HCT116 (cell line): ENCODE results near the gene RAB8B. TPM values are rescaled to one million over a fixed set of nuclear protein-coding genes. Genes with fewer than 3 reads are reported as not detected.

Experiments
- ATAC-seq: fragments of 200-7000 bp; cut with Tn5 transposase; 2 replicates; pipeline ENCODE4 v1.9.1; 2020; ENCODE audit warnings: mild to moderate bottlenecking, moderate library complexity
- BruUV-seq: library from RNA; stranded (reverse); fragments of 400-500 nt; replicated peaks from 2 replicates; lab custom pipeline; 2021; lab: Mats Ljungman, UMichigan
- CTCF ChIA-PET: fragments of 300-600 bp; sonication (Branson Sonifier 250); formaldehyde crosslinking; loops from one replicate; lab custom pipeline; 2021; ENCODE audit warnings: antibody characterized with exemption; lab: Charles Lee
- POLR2A ChIA-PET: fragments of 300-600, 350-600 bp; sonication (Branson Sonifier 250); formaldehyde crosslinking; loops from one replicate; lab custom pipeline; 2021; ENCODE audit warnings: antibody characterized with exemption; lab: Charles Lee
- RAD21 ChIA-PET, 2 experiments: fragments of 300-600 bp; sonication (Branson Sonifier 250); formaldehyde crosslinking; loops; one replicate each; lab custom pipeline; 2023; ENCODE audit warnings: low total read pairs in 2 of 2; ENCODE audit not compliant: uncharacterized antibody in 2 of 2, unreplicated experiment in 2 of 2, low non-redundant PET in 1 of 2; lab: Charles Lee
- DNase-seq: peaks from one replicate; pipeline ENCODE4 v3.0.0-alpha.2; 2010; ENCODE audit warnings: low read depth, low spot score
- H2AFZ ChIP-seq: fragments of 200-600 bp; shearing (Covaris generic), sonication (generic); 2 replicates; pipeline ENCODE4 v1.6.1; 2017; ENCODE audit warnings: low read depth, mixed run types, mixed read lengths, antibody characterized with exemption, low read length; ENCODE audit not compliant: poor library complexity, severe bottlenecking
- H3K27ac ChIP-seq: 2 replicates; pipeline ENCODE4 v1.5.1; 2012; ENCODE audit warnings: low read depth, low read length
- H3K27me3 ChIP-seq: fragments of 200-600 bp; sonication (generic); 2 replicates; pipeline ENCODE4 v1.6.1; 2016; ENCODE audit warnings: mixed run types, low read length, mixed read lengths; ENCODE audit not compliant: insufficient read depth
- H3K36me3 ChIP-seq, 2 experiments: fragments of 200-500 bp in 1 of 2; fragments of 200-600 bp in 1 of 2; sonication (Bioruptor generic) in 1 of 2; sonication (generic) in 1 of 2; 2 replicates each; pipeline versions ENCODE4 v1.5.1 to v1.6.1; 2014 to 2016; ENCODE audit warnings: low read length in 2 of 2, inconsistent platforms in 1 of 2, mixed read lengths in 1 of 2, mixed run types in 1 of 2; ENCODE audit not compliant: insufficient read depth in 2 of 2, control insufficient read depth in 1 of 2
- H3K4me1 ChIP-seq, 2 experiments: fragments of 200-600 bp in 1 of 2; sonication (generic) in 1 of 2; 2 replicates each; pipeline versions ENCODE4 v1.5.1 to v1.6.1; 2012 to 2017; ENCODE audit warnings: low read length in 2 of 2, inconsistent platforms in 1 of 2, mild to moderate bottlenecking in 1 of 2, mixed read lengths in 1 of 2, mixed run types in 1 of 2, moderate library complexity in 1 of 2; ENCODE audit not compliant: insufficient read depth in 2 of 2, control insufficient read depth in 1 of 2
- H3K4me2 ChIP-seq: fragments of 200-600 bp; sonication (generic); 2 replicates; pipeline ENCODE4 v1.6.1; 2017; ENCODE audit warnings: mixed run types, low read length, mixed read lengths
- H3K4me3 ChIP-seq, 2 experiments: fragments of 200-600 bp in 1 of 2; sonication (generic) in 1 of 2; replicated peaks in 1 of 2; 2 replicates each; pipeline ENCODE4 v1.5.1; 2011 to 2016; ENCODE audit warnings: low read length in 2 of 2, control low read depth in 1 of 2, low read depth in 1 of 2, mild to moderate bottlenecking in 1 of 2, mixed read lengths in 1 of 2, mixed run types in 1 of 2
- H3K79me2 ChIP-seq: fragments of 200-600 bp; sonication (generic); 2 replicates; pipeline ENCODE4 v1.6.1; 2017; ENCODE audit warnings: mild to moderate bottlenecking, mixed run types, low read length, moderate library complexity, mixed read lengths; ENCODE audit not compliant: insufficient read depth
- H3K9ac ChIP-seq: fragments of 200-600 bp; sonication (generic); 2 replicates; pipeline ENCODE4 v1.6.1; 2016; ENCODE audit warnings: low read length, mixed read lengths
- H3K9me2 ChIP-seq: fragments of 200-600 bp; sonication (generic), shearing (Covaris generic); 2 replicates; pipeline ENCODE4 v1.6.1; 2017; ENCODE audit warnings: mixed run types, mild to moderate bottlenecking, moderate library complexity; ENCODE audit not compliant: insufficient read depth
- H3K9me3 ChIP-seq, 2 experiments: fragments of 200-500 bp in 1 of 2; fragments of 200-600 bp in 1 of 2; sonication (Bioruptor generic) in 1 of 2; sonication (generic) in 1 of 2; 2 replicates each; pipeline ENCODE4 v1.6.1; 2014 to 2017; ENCODE audit warnings: low read length in 2 of 2, mixed read lengths in 2 of 2, inconsistent platforms in 1 of 2, low read depth in 1 of 2, mild to moderate bottlenecking in 1 of 2, mixed run types in 1 of 2, moderate library complexity in 1 of 2; ENCODE audit not compliant: control insufficient read depth in 1 of 2, insufficient read depth in 1 of 2
- H4K20me1 ChIP-seq: fragments of 200-600 bp; sonication (generic), shearing (Covaris generic); 2 replicates; pipeline ENCODE4 v1.6.1; 2017; ENCODE audit warnings: mixed run types, mild to moderate bottlenecking, moderate library complexity; ENCODE audit not compliant: insufficient read depth
- ATF3 ChIP-seq: IDR thresholded peaks from 2 replicates; pipeline ENCODE4 v1.6.1; 2012
- CBX3 ChIP-seq: IDR thresholded peaks from 2 replicates; pipeline ENCODE4 v1.6.1; 2012; ENCODE audit warnings: low read depth
- CEBPB ChIP-seq: IDR thresholded peaks from 2 replicates; pipeline ENCODE4 v1.6.1; 2012; ENCODE audit warnings: low read depth
- CTCF ChIP-seq, 3 experiments: fragments of 200-600 bp in 1 of 3; sonication (generic) in 1 of 3; IDR thresholded peaks in 2 of 3; conservative IDR thresholded peaks in 1 of 3; 2 replicates each; pipeline ENCODE4 v1.5.1; 2012 to 2017; ENCODE audit warnings: low read depth in 2 of 3, low read length in 2 of 3, antibody characterized with exemption in 1 of 3, borderline replicate concordance in 1 of 3, control low read depth in 1 of 3, mild to moderate bottlenecking in 1 of 3, mixed read lengths in 1 of 3, mixed run types in 1 of 3, moderate library complexity in 1 of 3; ENCODE audit not compliant: insufficient read depth in 1 of 3
- EGR1 ChIP-seq: IDR thresholded peaks from 2 replicates; pipeline ENCODE4 v1.6.1; 2012; ENCODE audit warnings: low read depth
- ELF1 ChIP-seq: IDR thresholded peaks from 2 replicates; pipeline ENCODE4 v1.6.1; 2012; ENCODE audit warnings: low read depth, borderline replicate concordance
- EZH2 ChIP-seq: fragments of 200-600 bp; sonication (generic); IDR thresholded peaks from 2 replicates; pipeline ENCODE4 v1.6.1; 2017; ENCODE audit warnings: antibody characterized with exemption, mixed run types
- FOSL1 ChIP-seq: IDR thresholded peaks from 2 replicates; pipeline ENCODE4 v1.6.1; 2012; ENCODE audit warnings: low read depth
- JUND ChIP-seq: IDR thresholded peaks from 2 replicates; pipeline ENCODE4 v1.6.1; 2012
- MAX ChIP-seq: IDR thresholded peaks from 2 replicates; pipeline ENCODE4 v1.6.1; 2012
- POLR2A ChIP-seq: IDR thresholded peaks from 2 replicates; pipeline ENCODE4 v1.7.0; 2011; ENCODE audit warnings: borderline replicate concordance; ENCODE audit not compliant: insufficient read depth, insufficient read length; ENCODE audit errors: extremely low read depth
- POLR2AphosphoS5 ChIP-seq: IDR thresholded peaks from 2 replicates; pipeline ENCODE4 v1.6.1; 2011; ENCODE audit warnings: mild to moderate bottlenecking, low read depth, low read length, moderate library complexity
- REST ChIP-seq: IDR thresholded peaks from 2 replicates; pipeline ENCODE4 v1.6.1; 2012; ENCODE audit warnings: low read depth
- SP1 ChIP-seq: IDR thresholded peaks from 2 replicates; pipeline ENCODE4 v1.6.1; 2012; ENCODE audit warnings: low read depth
- SRF ChIP-seq: IDR thresholded peaks from 2 replicates; pipeline ENCODE4 v1.6.1; 2012; ENCODE audit warnings: low read depth
- TCF7L2 ChIP-seq: IDR thresholded peaks from 2 replicates; pipeline ENCODE4 v1.7.0; 2011; ENCODE audit warnings: borderline replicate concordance, inconsistent platforms; ENCODE audit not compliant: insufficient read depth, insufficient read length; ENCODE audit errors: extremely low read depth
- YY1 ChIP-seq: IDR thresholded peaks from 2 replicates; pipeline ENCODE4 v1.6.1; 2011; ENCODE audit warnings: low read length, low read depth, moderate library complexity, mild to moderate bottlenecking; ENCODE audit not compliant: insufficient replicate concordance; ENCODE audit errors: extremely low read depth
- ZBTB33 ChIP-seq: IDR thresholded peaks from 2 replicates; pipeline ENCODE4 v1.6.1; 2011; ENCODE audit warnings: mild to moderate bottlenecking, low read length, moderate library complexity; ENCODE audit not compliant: insufficient replicate concordance; ENCODE audit errors: extremely low read depth
- ZNF274 ChIP-seq: fragments of 200-500 bp; sonication (Bioruptor generic); IDR thresholded peaks from 2 replicates; pipeline ENCODE4 v1.6.1; 2014; ENCODE audit warnings: mild to moderate bottlenecking, low read depth, low read length, inconsistent platforms
- intact Hi-C: fragments of 100-400 bp; cut with micrococcal nuclease; formaldehyde crosslinking; loops from 2 replicates; pipeline ENCODE4 v1.10.0; 2022
- total RNA-seq: library from RNA; stranded (reverse); gene quantifications from one replicate; pipeline ENCODE4 v1.2.1, GENCODE V29; 2021; ENCODE audit not compliant: unreplicated experiment

RAB8B gene
- total RNA-seq, 1 experiment from 2014 or later = 19.4 TPM

GRCh38 chr15:63260791-63261190 lies 71.4 kb downstream of the RAB8B start (continued):
- TF ChIP-seq REST = no peak

GRCh38 chr15:63261311-63261710 lies 71.9 kb downstream of the RAB8B start:
- CTCF ChIA-PET = no interaction called here
- no peak for ATAC-seq
- Histone ChIP-seq H3K9ac (no peak overlapping the region), H3K27me3 (no peaks in the 10 kb centered on the region), H3K36me3 (no peaks in the 10 kb centered on the region), H2AFZ (no peak overlapping the region), H3K4me3 (no peak overlapping the region), H3K9me2 (no peaks in the 10 kb centered on the region), H3K9me3 (no peaks in the 10 kb centered on the region), H4K20me1 (no peaks in the 10 kb centered on the region), H3K4me1 (peaks cover 9 to 14% of the 10 kb centered on the region in 2 experiments), H3K4me2 (no peak overlapping the region), H3K79me2 (no peaks in the 10 kb centered on the region), H3K27ac (no peak overlapping the region)
- no peak for DNase-seq
- TF ChIP-seq SRF = no peak
- TF ChIP-seq CBX3 = no peak
- no peak for TF ChIP-seq SP1
- TF ChIP-seq TCF7L2 = no peak
- no peak for TF ChIP-seq POLR2AphosphoS5
- no peak for TF ChIP-seq CEBPB
- TF ChIP-seq ZBTB33 = no peak
- TF ChIP-seq MAX = no peak
- TF ChIP-seq JUND = no peak
- no peak for TF ChIP-seq EGR1
- no peak for TF ChIP-seq ZNF274
- no peak for TF ChIP-seq FOSL1
- no peak for TF ChIP-seq ELF1
- TF ChIP-seq YY1 = no peak
- no peak for TF ChIP-seq POLR2A
- no peak for TF ChIP-seq ATF3
- TF ChIP-seq EZH2 = no peak
- TF ChIP-seq CTCF (IDR thresholded peaks at IDR 0.05 in 2 of 3, conservative IDR thresholded peaks at IDR 0.05 in 1 of 3; ENCODE audit: borderline replicate concordance in 1 of 3, insufficient read depth in 1 of 3, low read depth in 2 of 3, low read length in 2 of 3) = no peak
- RAD21 ChIA-PET = no interaction called here
- POLR2A ChIA-PET = no interaction called here
- BruUV-seq = no TSS peak
- intact Hi-C loops = no loop called here
